HCT116 (cell line): ENCODE data around the gene IRF2BP1. TPM values are rescaled to one million over a fixed set of nuclear protein-coding genes. Genes with fewer than 3 reads are reported as not detected.

Experiments
- ATAC-seq: fragments of 200-7000 bp; cut with Tn5 transposase; 2 replicates; pipeline ENCODE4 v1.9.1; 2020; ENCODE audit warnings: mild to moderate bottlenecking, moderate library complexity
- BruUV-seq: library from RNA; stranded (reverse); fragments of 400-500 nt; replicated peaks from 2 replicates; lab custom pipeline; 2021; lab: Mats Ljungman, UMichigan
- CTCF ChIA-PET: fragments of 300-600 bp; sonication (Branson Sonifier 250); formaldehyde crosslinking; loops from one replicate; lab custom pipeline; 2021; ENCODE audit warnings: antibody characterized with exemption; lab: Charles Lee
- POLR2A ChIA-PET: fragments of 300-600, 350-600 bp; sonication (Branson Sonifier 250); formaldehyde crosslinking; loops from one replicate; lab custom pipeline; 2021; ENCODE audit warnings: antibody characterized with exemption; lab: Charles Lee
- RAD21 ChIA-PET, 2 experiments: fragments of 300-600 bp; sonication (Branson Sonifier 250); formaldehyde crosslinking; loops; one replicate each; lab custom pipeline; 2023; ENCODE audit warnings: low total read pairs in 2 of 2; ENCODE audit not compliant: uncharacterized antibody in 2 of 2, unreplicated experiment in 2 of 2, low non-redundant PET in 1 of 2; lab: Charles Lee
- DNase-seq: peaks from one replicate; pipeline ENCODE4 v3.0.0-alpha.2; 2010; ENCODE audit warnings: low read depth, low spot score
- H2AFZ ChIP-seq: fragments of 200-600 bp; shearing (Covaris generic), sonication (generic); 2 replicates; pipeline ENCODE4 v1.6.1; 2017; ENCODE audit warnings: low read depth, mixed run types, mixed read lengths, antibody characterized with exemption, low read length; ENCODE audit not compliant: poor library complexity, severe bottlenecking
- H3K27ac ChIP-seq: 2 replicates; pipeline ENCODE4 v1.5.1; 2012; ENCODE audit warnings: low read depth, low read length
- H3K27me3 ChIP-seq: fragments of 200-600 bp; sonication (generic); 2 replicates; pipeline ENCODE4 v1.6.1; 2016; ENCODE audit warnings: mixed run types, low read length, mixed read lengths; ENCODE audit not compliant: insufficient read depth
- H3K36me3 ChIP-seq, 2 experiments: fragments of 200-500 bp in 1 of 2; fragments of 200-600 bp in 1 of 2; sonication (Bioruptor generic) in 1 of 2; sonication (generic) in 1 of 2; 2 replicates each; pipeline versions ENCODE4 v1.5.1 to v1.6.1; 2014 to 2016; ENCODE audit warnings: low read length in 2 of 2, inconsistent platforms in 1 of 2, mixed read lengths in 1 of 2, mixed run types in 1 of 2; ENCODE audit not compliant: insufficient read depth in 2 of 2, control insufficient read depth in 1 of 2
- H3K4me1 ChIP-seq, 2 experiments: fragments of 200-600 bp in 1 of 2; sonication (generic) in 1 of 2; 2 replicates each; pipeline versions ENCODE4 v1.5.1 to v1.6.1; 2012 to 2017; ENCODE audit warnings: low read length in 2 of 2, inconsistent platforms in 1 of 2, mild to moderate bottlenecking in 1 of 2, mixed read lengths in 1 of 2, mixed run types in 1 of 2, moderate library complexity in 1 of 2; ENCODE audit not compliant: insufficient read depth in 2 of 2, control insufficient read depth in 1 of 2
- H3K4me2 ChIP-seq: fragments of 200-600 bp; sonication (generic); 2 replicates; pipeline ENCODE4 v1.6.1; 2017; ENCODE audit warnings: mixed run types, low read length, mixed read lengths
- H3K4me3 ChIP-seq, 2 experiments: fragments of 200-600 bp in 1 of 2; sonication (generic) in 1 of 2; replicated peaks in 1 of 2; 2 replicates each; pipeline ENCODE4 v1.5.1; 2011 to 2016; ENCODE audit warnings: low read length in 2 of 2, control low read depth in 1 of 2, low read depth in 1 of 2, mild to moderate bottlenecking in 1 of 2, mixed read lengths in 1 of 2, mixed run types in 1 of 2
- H3K79me2 ChIP-seq: fragments of 200-600 bp; sonication (generic); 2 replicates; pipeline ENCODE4 v1.6.1; 2017; ENCODE audit warnings: mild to moderate bottlenecking, mixed run types, low read length, moderate library complexity, mixed read lengths; ENCODE audit not compliant: insufficient read depth
- H3K9ac ChIP-seq: fragments of 200-600 bp; sonication (generic); 2 replicates; pipeline ENCODE4 v1.6.1; 2016; ENCODE audit warnings: low read length, mixed read lengths
- H3K9me2 ChIP-seq: fragments of 200-600 bp; sonication (generic), shearing (Covaris generic); 2 replicates; pipeline ENCODE4 v1.6.1; 2017; ENCODE audit warnings: mixed run types, mild to moderate bottlenecking, moderate library complexity; ENCODE audit not compliant: insufficient read depth
- H3K9me3 ChIP-seq, 2 experiments: fragments of 200-500 bp in 1 of 2; fragments of 200-600 bp in 1 of 2; sonication (Bioruptor generic) in 1 of 2; sonication (generic) in 1 of 2; 2 replicates each; pipeline ENCODE4 v1.6.1; 2014 to 2017; ENCODE audit warnings: low read length in 2 of 2, mixed read lengths in 2 of 2, inconsistent platforms in 1 of 2, low read depth in 1 of 2, mild to moderate bottlenecking in 1 of 2, mixed run types in 1 of 2, moderate library complexity in 1 of 2; ENCODE audit not compliant: control insufficient read depth in 1 of 2, insufficient read depth in 1 of 2
- H4K20me1 ChIP-seq: fragments of 200-600 bp; sonication (generic), shearing (Covaris generic); 2 replicates; pipeline ENCODE4 v1.6.1; 2017; ENCODE audit warnings: mixed run types, mild to moderate bottlenecking, moderate library complexity; ENCODE audit not compliant: insufficient read depth
- CBX3 ChIP-seq: IDR thresholded peaks from 2 replicates; pipeline ENCODE4 v1.6.1; 2012; ENCODE audit warnings: low read depth
- CEBPB ChIP-seq: IDR thresholded peaks from 2 replicates; pipeline ENCODE4 v1.6.1; 2012; ENCODE audit warnings: low read depth
- CTCF ChIP-seq, 3 experiments: fragments of 200-600 bp in 1 of 3; sonication (generic) in 1 of 3; IDR thresholded peaks in 2 of 3; conservative IDR thresholded peaks in 1 of 3; 2 replicates each; pipeline ENCODE4 v1.5.1; 2012 to 2017; ENCODE audit warnings: low read depth in 2 of 3, low read length in 2 of 3, antibody characterized with exemption in 1 of 3, borderline replicate concordance in 1 of 3, control low read depth in 1 of 3, mild to moderate bottlenecking in 1 of 3, mixed read lengths in 1 of 3, mixed run types in 1 of 3, moderate library complexity in 1 of 3; ENCODE audit not compliant: insufficient read depth in 1 of 3
- EGR1 ChIP-seq: IDR thresholded peaks from 2 replicates; pipeline ENCODE4 v1.6.1; 2012; ENCODE audit warnings: low read depth
- ELF1 ChIP-seq: IDR thresholded peaks from 2 replicates; pipeline ENCODE4 v1.6.1; 2012; ENCODE audit warnings: low read depth, borderline replicate concordance
- EZH2 ChIP-seq: fragments of 200-600 bp; sonication (generic); IDR thresholded peaks from 2 replicates; pipeline ENCODE4 v1.6.1; 2017; ENCODE audit warnings: antibody characterized with exemption, mixed run types
- EZH2phosphoT487 ChIP-seq: fragments of 200-600 bp; IDR thresholded peaks from 2 replicates; pipeline ENCODE4 v1.6.1; 2018; ENCODE audit warnings: antibody characterized with exemption, borderline replicate concordance
- JUND ChIP-seq: IDR thresholded peaks from 2 replicates; pipeline ENCODE4 v1.6.1; 2012
- POLR2A ChIP-seq: IDR thresholded peaks from 2 replicates; pipeline ENCODE4 v1.7.0; 2011; ENCODE audit warnings: borderline replicate concordance; ENCODE audit not compliant: insufficient read depth, insufficient read length; ENCODE audit errors: extremely low read depth
- POLR2AphosphoS5 ChIP-seq: IDR thresholded peaks from 2 replicates; pipeline ENCODE4 v1.6.1; 2011; ENCODE audit warnings: mild to moderate bottlenecking, low read depth, low read length, moderate library complexity
- REST ChIP-seq: IDR thresholded peaks from 2 replicates; pipeline ENCODE4 v1.6.1; 2012; ENCODE audit warnings: low read depth
- SIN3A ChIP-seq: IDR thresholded peaks from 2 replicates; pipeline ENCODE4 v1.6.1; 2012; ENCODE audit warnings: low read depth
- SP1 ChIP-seq: IDR thresholded peaks from 2 replicates; pipeline ENCODE4 v1.6.1; 2012; ENCODE audit warnings: low read depth
- SRF ChIP-seq: IDR thresholded peaks from 2 replicates; pipeline ENCODE4 v1.6.1; 2012; ENCODE audit warnings: low read depth
- TCF7L2 ChIP-seq: IDR thresholded peaks from 2 replicates; pipeline ENCODE4 v1.7.0; 2011; ENCODE audit warnings: borderline replicate concordance, inconsistent platforms; ENCODE audit not compliant: insufficient read depth, insufficient read length; ENCODE audit errors: extremely low read depth
- YY1 ChIP-seq: IDR thresholded peaks from 2 replicates; pipeline ENCODE4 v1.6.1; 2011; ENCODE audit warnings: low read length, low read depth, moderate library complexity, mild to moderate bottlenecking; ENCODE audit not compliant: insufficient replicate concordance; ENCODE audit errors: extremely low read depth
- ZBTB33 ChIP-seq: IDR thresholded peaks from 2 replicates; pipeline ENCODE4 v1.6.1; 2011; ENCODE audit warnings: mild to moderate bottlenecking, low read length, moderate library complexity; ENCODE audit not compliant: insufficient replicate concordance; ENCODE audit errors: extremely low read depth
- ZNF274 ChIP-seq: fragments of 200-500 bp; sonication (Bioruptor generic); IDR thresholded peaks from 2 replicates; pipeline ENCODE4 v1.6.1; 2014; ENCODE audit warnings: mild to moderate bottlenecking, low read depth, low read length, inconsistent platforms
- intact Hi-C: fragments of 100-400 bp; cut with micrococcal nuclease; formaldehyde crosslinking; loops from 2 replicates; pipeline ENCODE4 v1.10.0; 2022
- total RNA-seq: library from RNA; stranded (reverse); gene quantifications from one replicate; pipeline ENCODE4 v1.2.1, GENCODE V29; 2021; ENCODE audit not compliant: unreplicated experiment

Gene IRF2BP1
- total RNA-seq, 1 experiment from 2014 or later, result 33.9 TPM

- BruUV-seq, result no TSS peak
- POLR2A ChIA-PET, result no interaction called here
Observed at GRCh38 chr19:45876161-45876410, 9.9 kb downstream of the IRF2BP1 start.

More at GRCh38 chr19:45876161-45876410, 9.9 kb downstream of the IRF2BP1 start:
- intact Hi-C loops, result no loop called here
- Histone ChIP-seq H3K9me2 (no peaks in the 10 kb centered on the region), H4K20me1 (no peaks in the 10 kb centered on the region), H3K4me3 (no peak overlapping the region), H3K36me3 (no peaks in the 10 kb centered on the region; a peak in 1 of 4 replicates), H2AFZ (no peak overlapping the region), H3K79me2 (no peaks in the 10 kb centered on the region), H3K9me3 (no peaks in the 10 kb centered on the region), H3K4me2 (no peak overlapping the region), H3K9ac (no peak overlapping the region), H3K27ac (no peak overlapping the region), H3K4me1 (peaks cover 6 to 17% of the 10 kb centered on the region in 2 experiments; a peak in 3 of 4 replicates), H3K27me3 (no peaks in the 10 kb centered on the region)
- TF ChIP-seq CBX3 (no peak), SRF (no peak), CEBPB (no peak), ZNF274 (no peak), SIN3A (no peak), POLR2AphosphoS5 (no peak), CTCF (IDR thresholded peaks at IDR 0.05 in 2 of 3, conservative IDR thresholded peaks at IDR 0.05 in 1 of 3; ENCODE audit: borderline replicate concordance in 1 of 3, insufficient read depth in 1 of 3, low read depth in 2 of 3, low read length in 2 of 3) (no peak), EGR1 (no peak), ZBTB33 (no peak), SP1 (no peak), YY1 (no peak), POLR2A (no peak), TCF7L2 (no peak), ELF1 (no peak), JUND (no peak), EZH2phosphoT487 (no peak), EZH2 (no peak), REST (no peak)
- ChIA-PET CTCF (interaction anchor here (0.7 kb wide), 1 partner anchor 13 kb away, joined by 4 read pairs; no protein-coding TSS in a partner anchor), RAD21 (interaction anchor here in 1 of 2 experiments (0.6 kb wide), 1 partner anchor 59 kb away, joined by 3 read pairs; no protein-coding TSS in a partner anchor)
- no peak for DNase-seq
- ATAC-seq, result no peak
